ENCODE data around the gene TMEM88.

Gene TMEM88

DNA sequence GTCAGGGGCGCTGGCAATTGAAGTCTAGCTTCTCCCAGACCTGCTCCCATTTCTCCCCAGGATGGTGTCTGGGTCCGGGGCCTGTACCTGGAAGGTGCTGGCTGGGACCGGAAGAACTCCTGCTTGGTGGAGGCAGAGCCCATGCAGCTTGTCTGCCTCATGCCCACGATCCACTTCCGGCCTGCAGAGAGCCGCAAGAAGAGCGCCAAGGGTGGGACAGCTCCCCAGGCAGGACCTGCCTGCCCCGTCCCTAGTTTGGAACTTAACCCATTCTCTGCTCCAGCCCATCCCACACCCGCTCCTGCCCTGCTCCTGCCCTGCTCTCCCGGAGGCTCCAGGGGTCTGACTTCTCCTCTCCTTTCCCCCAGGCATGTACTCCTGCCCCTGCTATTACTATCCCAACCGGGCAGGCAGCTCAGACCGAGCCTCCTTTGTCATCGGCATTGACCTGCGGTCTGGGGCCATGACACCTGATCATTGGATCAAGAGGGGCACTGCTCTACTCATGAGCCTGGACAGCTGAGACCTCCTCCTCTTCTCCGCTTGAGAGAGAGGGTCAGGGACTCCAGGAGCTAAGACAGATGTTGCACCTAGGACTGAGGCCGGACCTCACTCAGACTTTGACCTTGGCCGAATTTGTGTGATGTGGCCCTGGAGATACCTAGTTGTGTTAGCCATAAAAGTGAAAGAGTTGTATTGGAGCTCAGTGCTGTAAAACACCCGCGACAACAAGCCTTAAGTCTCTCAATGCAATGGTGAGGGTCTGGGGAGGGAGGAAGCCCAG lies 21.7 kb upstream of the TMEM88 start:
- Histone ChIP-seq H3K4me3 (ENCODE audit: insufficient read depth, low read depth, low read length) (peak overlapping the region; percentile 83), H3K4me1 (ENCODE audit: control insufficient read depth, insufficient read depth, low read length) (peaks cover 13% of the 10 kb centered on the region), H3K27me3 (ENCODE audit: control insufficient read depth, insufficient read depth, low read length, poor library complexity, severe bottlenecking) (peaks cover 29% of the 10 kb centered on the region), H3K27ac (ENCODE audit: insufficient read depth, low read depth, low read length, poor library complexity, severe bottlenecking) (no peak overlapping the region), H3K36me3 (ENCODE audit: control insufficient read depth, insufficient read depth, low read length) (no peaks in the 10 kb centered on the region), H3K9me3 (ENCODE audit: control insufficient read depth, low read length) (no peaks in the 10 kb centered on the region)
- WGBS, 2 experiments: 58 to 59% methylated on average over 19 of the region's 19 CpGs

DNA sequence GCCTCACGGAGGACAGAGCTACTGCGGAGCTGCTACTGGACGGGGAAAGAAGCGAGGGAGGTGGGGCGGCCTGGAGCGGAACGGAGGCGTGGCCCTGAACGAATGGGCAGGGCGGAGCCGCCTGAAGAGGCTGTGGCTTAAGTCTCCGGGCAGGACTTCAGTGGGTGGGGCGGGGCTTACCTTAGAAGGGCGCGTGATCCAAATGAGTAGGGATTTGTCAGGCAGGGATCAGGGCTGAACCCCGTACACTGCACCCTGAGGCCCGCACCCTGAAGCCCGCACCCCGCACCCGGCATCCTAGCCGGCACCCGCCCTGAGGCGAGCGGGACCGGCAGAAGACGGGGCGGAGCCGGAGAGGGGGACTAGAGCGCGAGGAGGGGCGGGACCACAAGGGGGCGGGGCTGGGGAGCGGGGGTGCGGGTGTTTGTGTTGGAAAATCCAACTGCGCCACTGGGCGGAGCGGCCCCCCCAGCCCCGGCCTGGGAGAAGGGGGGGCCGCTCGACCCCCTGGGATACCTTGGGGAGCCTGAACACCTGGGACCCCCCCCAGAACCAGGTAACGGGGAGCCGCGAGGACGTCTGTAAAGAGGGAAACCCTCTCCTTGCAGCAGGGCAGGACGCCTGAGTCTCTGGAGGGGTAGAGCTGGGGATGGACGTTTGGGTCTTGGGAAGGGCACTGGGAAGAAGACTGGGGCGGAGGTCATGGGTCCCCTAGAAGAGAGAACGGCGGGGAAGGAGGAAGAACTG lies 20.9 kb upstream of the TMEM88 start, which contains the start of gene KDM6B:
Gene KDM6B (plus strand): TSS at position 423 of the 747 bp plus-strand sequence. CDS start 11,338 bp downstream, outside the sequence.
- H3K27ac ChIP-seq (ENCODE audit: insufficient read depth, low read depth, low read length, poor library complexity, severe bottlenecking): peak within 1 kb of the TSS; percentile 99
- peaks cover 19% of the 10 kb centered on the region for H3K4me1 ChIP-seq (ENCODE audit: control insufficient read depth, insufficient read depth, low read length)
- no peaks in the 10 kb centered on the region for H3K36me3 ChIP-seq (ENCODE audit: control insufficient read depth, insufficient read depth, low read length)
- peaks cover 29% of the 10 kb centered on the region for H3K27me3 ChIP-seq (ENCODE audit: control insufficient read depth, insufficient read depth, low read length, poor library complexity, severe bottlenecking)
- WGBS, 2 experiments: 1% methylated on average over 49 of the region's 49 CpGs
- no peaks in the 10 kb centered on the region for H3K9me3 ChIP-seq (ENCODE audit: control insufficient read depth, low read length)
- peak within 1 kb of the TSS; percentile 83 for H3K4me3 ChIP-seq (ENCODE audit: insufficient read depth, low read depth, low read length)

GRCh38 chr17:7834542-7834956 lies 20.3 kb upstream of the TMEM88 start:
- H3K27ac ChIP-seq (ENCODE audit: insufficient read depth, low read depth, low read length, poor library complexity, severe bottlenecking): peak overlapping the region; percentile 99

DNA sequence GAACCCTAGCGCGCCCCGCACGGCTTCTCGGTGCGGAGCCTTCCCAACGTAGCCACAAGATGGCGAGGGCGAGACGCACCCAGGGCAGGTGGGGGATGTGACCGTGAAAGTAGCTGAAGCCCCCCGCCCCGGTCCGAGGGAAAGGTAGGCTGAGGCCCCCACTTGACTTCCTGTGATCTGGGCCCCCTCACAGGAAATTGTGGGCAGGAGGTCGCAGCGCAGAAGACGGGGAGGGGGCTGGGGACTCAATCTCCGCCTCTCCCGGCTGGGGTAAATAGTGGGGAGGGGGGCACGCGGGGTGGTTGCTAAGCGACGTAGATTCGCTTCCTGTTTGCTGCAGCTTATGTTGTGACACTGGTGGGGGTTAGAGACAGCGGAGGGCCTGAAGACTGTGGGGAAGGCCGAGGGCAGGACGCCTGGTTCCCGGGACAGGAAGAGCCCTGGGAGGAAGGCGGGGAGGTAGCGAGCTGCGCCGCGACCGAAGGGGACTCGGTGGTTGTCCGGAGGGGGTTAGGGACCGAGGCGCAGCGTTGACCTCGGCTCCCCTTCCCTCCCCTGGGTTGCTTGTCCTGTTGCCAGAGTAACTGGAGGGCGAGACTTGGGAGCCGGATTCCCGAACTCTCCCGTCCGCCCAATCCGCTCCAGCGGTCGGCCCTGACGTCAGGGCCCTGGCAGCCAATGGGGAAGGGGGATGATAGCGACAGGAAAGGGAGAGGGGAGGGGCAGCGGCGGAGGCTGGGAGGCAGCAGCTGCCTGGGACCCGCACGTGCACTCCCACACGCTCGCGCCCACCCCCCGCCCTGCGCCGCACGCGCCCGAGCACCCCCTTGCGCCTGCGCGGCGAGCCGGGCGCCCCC lies 19.7 kb upstream of the TMEM88 start:
- peak overlapping the region; percentile 99 for H3K27ac ChIP-seq (ENCODE audit: insufficient read depth, low read depth, low read length, poor library complexity, severe bottlenecking)
- WGBS, 2 experiments: 0 to 1% methylated on average over 69 of the region's 69 CpGs
- H3K4me3 ChIP-seq (ENCODE audit: insufficient read depth, low read depth, low read length): peak overlapping the region; percentile 83
- H3K4me1 ChIP-seq (ENCODE audit: control insufficient read depth, insufficient read depth, low read length): peaks cover 31% of the 10 kb centered on the region
- H3K36me3 ChIP-seq (ENCODE audit: control insufficient read depth, insufficient read depth, low read length): no peaks in the 10 kb centered on the region
- H3K9me3 ChIP-seq (ENCODE audit: control insufficient read depth, low read length): no peaks in the 10 kb centered on the region
- peaks cover 29% of the 10 kb centered on the region for H3K27me3 ChIP-seq (ENCODE audit: control insufficient read depth, insufficient read depth, low read length, poor library complexity, severe bottlenecking)

More at GRCh38 chr17:7834542-7834956, 20.3 kb upstream of the TMEM88 start:
- H3K4me1 ChIP-seq (ENCODE audit: control insufficient read depth, insufficient read depth, low read length): peaks cover 25% of the 10 kb centered on the region
- no peaks in the 10 kb centered on the region for H3K9me3 ChIP-seq (ENCODE audit: control insufficient read depth, low read length)
- 0 to 1% methylated on average over 20 of the region's 20 CpGs for WGBS, 2 experiments
- peaks cover 29% of the 10 kb centered on the region for H3K27me3 ChIP-seq (ENCODE audit: control insufficient read depth, insufficient read depth, low read length, poor library complexity, severe bottlenecking)
- H3K4me3 ChIP-seq (ENCODE audit: insufficient read depth, low read depth, low read length): peak overlapping the region; percentile 83
- no peaks in the 10 kb centered on the region for H3K36me3 ChIP-seq (ENCODE audit: control insufficient read depth, insufficient read depth, low read length)

DNA sequence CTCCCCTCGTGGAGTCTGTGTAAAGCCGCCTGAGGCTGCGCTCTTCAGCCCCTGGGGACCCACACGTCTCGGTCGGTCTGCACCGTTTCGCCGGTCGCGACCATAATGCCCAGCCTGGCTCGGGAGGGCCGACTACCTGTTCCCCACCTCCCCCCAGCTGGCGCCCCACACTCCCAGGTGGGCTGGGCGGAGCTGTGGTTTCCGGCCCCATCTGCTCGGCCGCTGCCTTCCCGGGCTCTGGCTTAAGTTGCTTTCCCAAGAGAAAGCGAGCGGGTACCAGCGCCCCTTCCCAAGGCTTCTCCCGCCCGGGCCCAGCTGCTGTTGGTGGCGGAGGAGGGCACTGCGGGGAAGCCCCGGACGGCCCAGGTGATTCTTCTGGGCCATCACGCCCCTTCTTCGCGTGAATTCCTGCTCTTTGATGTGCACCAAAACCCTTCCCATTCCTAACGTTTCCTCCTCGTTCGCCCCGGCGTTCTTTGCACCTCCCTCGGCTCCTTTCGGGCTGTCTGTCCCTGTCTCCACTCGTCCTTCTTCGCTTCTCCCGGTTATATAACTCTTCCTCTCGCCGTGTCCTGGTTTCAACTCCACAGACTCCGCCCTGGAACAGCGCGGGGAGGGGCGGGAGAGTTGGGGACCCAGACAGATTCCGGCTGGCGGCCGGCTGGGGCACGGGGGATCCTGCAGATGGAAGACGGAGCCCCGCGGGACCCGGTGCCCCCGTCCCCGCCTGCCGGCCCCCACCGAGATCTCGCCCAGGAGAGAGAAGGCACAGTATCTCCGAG lies 18.9 kb upstream of the TMEM88 start:
- H3K4me1 ChIP-seq (ENCODE audit: control insufficient read depth, insufficient read depth, low read length): peaks cover 39% of the 10 kb centered on the region
- peaks cover 4% of the 10 kb centered on the region for H3K36me3 ChIP-seq (ENCODE audit: control insufficient read depth, insufficient read depth, low read length)
- peaks cover 25% of the 10 kb centered on the region for H3K27me3 ChIP-seq (ENCODE audit: control insufficient read depth, insufficient read depth, low read length, poor library complexity, severe bottlenecking)
- no peaks in the 10 kb centered on the region for H3K9me3 ChIP-seq (ENCODE audit: control insufficient read depth, low read length)
- H3K27ac ChIP-seq (ENCODE audit: insufficient read depth, low read depth, low read length, poor library complexity, severe bottlenecking): peak overlapping the region; percentile 94
- WGBS, 2 experiments: 0% methylated on average over 61 of the region's 61 CpGs
- peak overlapping the region; percentile 83 for H3K4me3 ChIP-seq (ENCODE audit: insufficient read depth, low read depth, low read length)

- Histone ChIP-seq H3K4me3 (ENCODE audit: insufficient read depth, low read depth, low read length) (peak overlapping the region; percentile 83), H3K27me3 (ENCODE audit: control insufficient read depth, insufficient read depth, low read length, poor library complexity, severe bottlenecking) (peaks cover 17% of the 10 kb centered on the region), H3K36me3 (ENCODE audit: control insufficient read depth, insufficient read depth, low read length) (peaks cover 4% of the 10 kb centered on the region), H3K4me1 (ENCODE audit: control insufficient read depth, insufficient read depth, low read length) (peaks cover 42% of the 10 kb centered on the region), H3K27ac (ENCODE audit: insufficient read depth, low read depth, low read length, poor library complexity, severe bottlenecking) (peak overlapping the region; percentile 94), H3K9me3 (ENCODE audit: control insufficient read depth, low read length) (no peaks in the 10 kb centered on the region)
- 0% methylated on average over 16 to 18 of the region's 19 CpGs for WGBS, 2 experiments
These were observed 18.1 kb upstream of the TMEM88 start for GRCh38 chr17:7836596-7837407.

DNA sequence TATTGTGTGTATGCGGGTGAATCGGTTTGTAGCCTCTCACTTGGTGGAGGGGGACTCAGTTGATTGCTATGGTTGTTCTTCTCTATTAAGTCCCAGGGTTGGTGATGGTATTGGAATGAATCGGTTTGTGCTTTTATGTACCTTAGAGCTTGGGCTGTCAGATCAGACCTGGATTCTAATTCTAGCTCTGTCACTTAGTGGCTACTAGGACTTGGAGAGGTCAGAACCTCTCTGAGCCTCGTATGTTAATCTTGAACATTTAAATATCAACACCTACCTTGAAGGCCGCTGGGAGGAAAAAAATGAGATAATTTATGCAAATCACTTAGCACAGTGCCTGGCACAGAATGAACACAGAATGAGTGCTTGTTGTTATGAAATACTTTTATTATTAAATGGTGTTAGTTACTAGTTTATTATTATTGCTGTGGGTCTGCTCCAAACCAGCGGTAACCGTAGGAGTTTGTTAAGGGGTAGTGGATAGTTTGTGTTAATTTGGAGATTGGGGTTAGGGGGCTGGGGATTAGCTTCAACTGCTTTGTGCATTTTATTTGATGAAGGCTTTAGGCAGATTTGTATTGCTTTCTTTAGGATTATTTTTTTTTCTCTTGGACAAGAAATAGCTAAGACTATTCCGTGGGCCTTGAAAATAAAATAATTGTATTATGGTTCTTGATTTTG lies 17.3 kb upstream of the TMEM88 start:
- Histone ChIP-seq H3K4me1 (ENCODE audit: control insufficient read depth, insufficient read depth, low read length) (peaks cover 42% of the 10 kb centered on the region), H3K27ac (ENCODE audit: insufficient read depth, low read depth, low read length, poor library complexity, severe bottlenecking) (peak overlapping the region; percentile 88), H3K36me3 (ENCODE audit: control insufficient read depth, insufficient read depth, low read length) (peaks cover 4% of the 10 kb centered on the region), H3K9me3 (ENCODE audit: control insufficient read depth, low read length) (no peaks in the 10 kb centered on the region), H3K27me3 (ENCODE audit: control insufficient read depth, insufficient read depth, low read length, poor library complexity, severe bottlenecking) (peaks cover 10% of the 10 kb centered on the region), H3K4me3 (ENCODE audit: insufficient read depth, low read depth, low read length) (peak overlapping the region; percentile 28)
- WGBS, 2 experiments: 5 to 7% methylated on average over 7 to 8 of the region's 8 CpGs

- Histone ChIP-seq H3K27ac (ENCODE audit: insufficient read depth, low read depth, low read length, poor library complexity, severe bottlenecking) (peak overlapping the region; percentile 88), H3K4me3 (ENCODE audit: insufficient read depth, low read depth, low read length) (peak overlapping the region; percentile 41), H3K4me1 (ENCODE audit: control insufficient read depth, insufficient read depth, low read length) (peaks cover 35% of the 10 kb centered on the region), H3K36me3 (ENCODE audit: control insufficient read depth, insufficient read depth, low read length) (peaks cover 4% of the 10 kb centered on the region), H3K27me3 (ENCODE audit: control insufficient read depth, insufficient read depth, low read length, poor library complexity, severe bottlenecking) (peaks cover 1% of the 10 kb centered on the region), H3K9me3 (ENCODE audit: control insufficient read depth, low read length) (no peaks in the 10 kb centered on the region)
- 17 to 20% methylated on average over 8 to 10 of the region's 12 CpGs for WGBS, 2 experiments
These were observed 16.5 kb upstream of the TMEM88 start for GRCh38 chr17:7838090-7839075.
